ENCODE results near the gene ZDBF2. TPM values are rescaled to one million over a fixed set of nuclear protein-coding genes. Genes with fewer than 3 reads are reported as not detected.

Gene ZDBF2
- total RNA-seq, 5 donors from 2014 or later (not counting 1 experiment from before 2014, with no cell fraction given) = 13.5 to 21.3 (median 14.8) TPM

GRCh38 chr2:206324869-206325268 lies 50.4 kb downstream of the ZDBF2 start:
- Histone ChIP-seq H3K4me1 (ENCODE audit: control insufficient read depth in 1 of 2, extremely low read depth in 1 of 2, insufficient read depth in 2 of 2, low read length in 2 of 2) (no peaks in the 10 kb centered on the region), H3K4me3 (ENCODE audit: control insufficient read depth in 1 of 2, extremely low read depth in 1 of 2, low read length in 1 of 2) (no peak overlapping the region), H3K27me3 (replicated peaks in 1 of 2; ENCODE audit: control insufficient read depth in 2 of 2, extremely low read depth in 1 of 2, insufficient read depth in 2 of 2, low read length in 1 of 2) (no peaks in the 10 kb centered on the region), H3K36me3 (ENCODE audit: control insufficient read depth in 2 of 2, extremely low read depth in 1 of 2, insufficient read depth in 1 of 2, low read length in 1 of 2) (no peaks in the 10 kb centered on the region), H3K9me3 (no peaks in the 10 kb centered on the region), H3K27ac (ENCODE audit: low read length) (no peak overlapping the region)
- ChIA-PET CTCF (interaction anchor here in 1 of 2 donors (0.6 kb wide), 1 partner anchor 133 kb away, joined by 3 read pairs; no protein-coding TSS in a partner anchor), POLR2A (no interaction called here)
- Mint-ChIP-seq H3K27me3 (peaks cover 0 to 4% of the 10 kb centered on the region in 2 donors), H3K27ac (no peak overlapping the region), H3K36me3 (no peaks in the 10 kb centered on the region), H3K4me3 (no peak overlapping the region), H3K4me1 (no peaks in the 10 kb centered on the region), H3K9me3 (peaks cover 0 to 5% (median 4%) of the 10 kb centered on the region in 3 donors)
- DNase-seq (no peak), ATAC-seq (replicated peaks in 1 of 4) (no peak)
- 80% methylated on average over 2 of the region's 6 CpGs for WGBS (ENCODE audit: insufficient coverage)

DNA sequence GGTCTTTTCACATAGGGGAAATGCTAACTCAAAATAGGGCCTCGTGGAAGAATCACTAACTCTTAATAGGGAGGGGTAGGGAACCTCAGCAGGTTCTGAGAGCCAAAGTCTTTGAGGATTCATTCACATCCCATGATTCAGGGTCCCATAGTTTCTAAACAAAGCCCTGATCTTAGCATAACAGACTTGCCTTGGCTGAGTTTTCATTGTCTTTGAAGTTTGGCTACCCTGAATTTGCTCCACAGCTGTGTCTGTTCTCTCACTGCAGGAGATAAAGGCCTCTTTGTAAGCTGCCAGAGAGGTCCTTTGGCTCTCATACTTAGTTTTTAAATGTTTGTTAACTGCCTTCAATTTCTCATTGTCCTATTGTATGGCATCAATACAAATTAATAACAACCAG lies 54.5 kb downstream of the ZDBF2 start:
- CTCF ChIA-PET = no interaction called here
- H3K9me3 ChIP-seq = no peaks in the 10 kb centered on the region
- Mint-ChIP-seq H3K27me3 (peaks cover 0 to 8% of the 10 kb centered on the region in 2 donors), H3K4me1 (no peaks in the 10 kb centered on the region), H3K36me3 (no peaks in the 10 kb centered on the region), H3K27ac (no peak overlapping the region), H3K4me3 (no peak overlapping the region), H3K9me3 (no peaks in the 10 kb centered on the region)
- H3K36me3 ChIP-seq (ENCODE audit: control insufficient read depth in 2 of 2, extremely low read depth in 1 of 2, insufficient read depth in 1 of 2, low read length in 1 of 2) = no peaks in the 10 kb centered on the region
- no peak for DNase-seq
- ATAC-seq (replicated peaks in 1 of 4) = no peak
- WGBS (ENCODE audit: insufficient coverage) = no CpG with 5 or more reads among the region's 1 CpG
- POLR2A ChIA-PET = no interaction called here
- no peaks in the 10 kb centered on the region for H3K4me1 ChIP-seq (ENCODE audit: control insufficient read depth in 1 of 2, extremely low read depth in 1 of 2, insufficient read depth in 2 of 2, low read length in 2 of 2)
- no peak overlapping the region for H3K4me3 ChIP-seq (ENCODE audit: control insufficient read depth in 1 of 2, extremely low read depth in 1 of 2, low read length in 1 of 2)
- no peak overlapping the region for H3K27ac ChIP-seq (ENCODE audit: low read length)
- H3K27me3 ChIP-seq (replicated peaks in 1 of 2; ENCODE audit: control insufficient read depth in 2 of 2, extremely low read depth in 1 of 2, insufficient read depth in 2 of 2, low read length in 1 of 2) = no peaks in the 10 kb centered on the region

DNA sequence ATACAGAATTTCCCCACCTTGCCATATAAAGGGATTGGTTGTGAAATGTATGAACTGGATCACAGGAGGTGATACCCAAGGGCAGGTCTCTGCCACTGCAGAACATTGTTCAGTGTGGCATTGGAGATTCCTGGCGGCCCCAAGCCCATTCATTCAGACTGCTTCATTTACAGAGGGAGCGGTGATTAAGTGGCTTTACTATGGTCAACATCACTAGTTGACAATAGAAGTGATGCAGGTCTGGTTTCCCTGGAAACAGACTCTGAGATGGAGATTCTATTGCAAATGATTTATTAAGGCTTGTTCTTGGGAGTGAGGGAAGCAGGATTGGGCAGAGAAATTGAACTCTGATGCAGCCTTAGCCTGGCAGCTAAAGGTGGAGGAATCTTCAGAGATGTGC lies 62.4 kb downstream of the ZDBF2 start:
- H3K27ac ChIP-seq (ENCODE audit: low read length) = no peak overlapping the region
- POLR2A ChIA-PET = no interaction called here
- H3K9me3 Mint-ChIP-seq = no peaks in the 10 kb centered on the region
- no peaks in the 10 kb centered on the region for H3K27me3 Mint-ChIP-seq
- no peaks in the 10 kb centered on the region for H3K4me1 Mint-ChIP-seq
- DNase-seq = no peak
- H3K27ac Mint-ChIP-seq = no peak overlapping the region
- no peaks in the 10 kb centered on the region for H3K27me3 ChIP-seq (replicated peaks in 1 of 2; ENCODE audit: control insufficient read depth in 2 of 2, extremely low read depth in 1 of 2, insufficient read depth in 2 of 2, low read length in 1 of 2)
- H3K9me3 ChIP-seq = no peaks in the 10 kb centered on the region
- CTCF ChIA-PET = no interaction called here
- no peak for ATAC-seq (replicated peaks in 1 of 4)
- H3K4me3 ChIP-seq (ENCODE audit: control insufficient read depth in 1 of 2, extremely low read depth in 1 of 2, low read length in 1 of 2) = no peak overlapping the region
- H3K36me3 ChIP-seq (ENCODE audit: control insufficient read depth in 2 of 2, extremely low read depth in 1 of 2, insufficient read depth in 1 of 2, low read length in 1 of 2) = no peaks in the 10 kb centered on the region
- WGBS (ENCODE audit: insufficient coverage) = 100% methylated on average over 2 of the region's 2 CpGs
- H3K4me1 ChIP-seq (ENCODE audit: control insufficient read depth in 1 of 2, extremely low read depth in 1 of 2, insufficient read depth in 2 of 2, low read length in 2 of 2) = no peaks in the 10 kb centered on the region
- H3K36me3 Mint-ChIP-seq = no peaks in the 10 kb centered on the region
- no peak overlapping the region for H3K4me3 Mint-ChIP-seq

- H3K27ac Mint-ChIP-seq = no peak overlapping the region
- H3K27ac ChIP-seq (ENCODE audit: low read length) = no peak overlapping the region
- ChIA-PET POLR2A (no interaction called here), CTCF (no interaction called here)
- no peaks in the 10 kb centered on the region for H3K36me3 ChIP-seq (ENCODE audit: control insufficient read depth in 2 of 2, extremely low read depth in 1 of 2, insufficient read depth in 1 of 2, low read length in 1 of 2)
- peaks cover 0 to 1% of the 10 kb centered on the region in 2 donors for H3K27me3 Mint-ChIP-seq
- H3K9me3 ChIP-seq = no peaks in the 10 kb centered on the region
- H3K4me1 ChIP-seq (ENCODE audit: control insufficient read depth in 1 of 2, extremely low read depth in 1 of 2, insufficient read depth in 2 of 2, low read length in 2 of 2) = no peaks in the 10 kb centered on the region
- DNase-seq (no peak), ATAC-seq (replicated peaks in 1 of 4) (no peak)
- no CpG with 5 or more reads among the region's 1 CpG for WGBS (ENCODE audit: insufficient coverage)
- no peaks in the 10 kb centered on the region for H3K27me3 ChIP-seq (replicated peaks in 1 of 2; ENCODE audit: control insufficient read depth in 2 of 2, extremely low read depth in 1 of 2, insufficient read depth in 2 of 2, low read length in 1 of 2)
- no peaks in the 10 kb centered on the region for H3K4me1 Mint-ChIP-seq
- H3K4me3 ChIP-seq (ENCODE audit: control insufficient read depth in 1 of 2, extremely low read depth in 1 of 2, low read length in 1 of 2) = no peak overlapping the region
- no peak overlapping the region for H3K4me3 Mint-ChIP-seq
- H3K9me3 Mint-ChIP-seq = no peaks in the 10 kb centered on the region
- H3K36me3 Mint-ChIP-seq = no peaks in the 10 kb centered on the region
Measured at GRCh38 chr2:206337956-206338355, 63.5 kb downstream of the ZDBF2 start.

DNA sequence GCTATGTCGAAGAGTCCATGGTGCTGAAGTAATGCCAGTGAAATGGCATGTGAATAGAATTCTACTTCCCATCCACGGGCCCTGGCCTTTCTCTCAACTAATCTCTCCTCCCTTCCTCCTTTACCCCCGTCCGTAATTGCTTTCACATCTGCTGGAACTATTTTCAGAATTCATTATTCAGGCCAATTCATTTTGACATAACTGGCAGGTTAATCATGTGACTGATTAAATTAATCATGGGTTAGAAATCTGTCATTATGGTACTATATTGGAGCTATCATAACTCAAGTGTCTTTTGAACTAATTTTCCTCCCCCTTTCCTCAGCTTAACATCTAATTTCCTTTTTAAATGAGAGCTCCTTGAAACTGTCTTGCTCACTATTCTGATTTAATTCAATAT lies 66.9 kb downstream of the ZDBF2 start:
- H3K36me3 ChIP-seq (ENCODE audit: control insufficient read depth in 2 of 2, extremely low read depth in 1 of 2, insufficient read depth in 1 of 2, low read length in 1 of 2) = no peaks in the 10 kb centered on the region
- Mint-ChIP-seq H3K4me1 (no peaks in the 10 kb centered on the region), H3K27me3 (peaks cover 5 to 6% of the 10 kb centered on the region in 2 donors), H3K27ac (no peak overlapping the region), H3K9me3 (peaks cover 0 to 8% (median 5%) of the 10 kb centered on the region in 3 donors), H3K4me3 (no peak overlapping the region), H3K36me3 (no peaks in the 10 kb centered on the region)
- no peak for DNase-seq
- ATAC-seq (replicated peaks in 1 of 4) = no peak
- no peaks in the 10 kb centered on the region for H3K9me3 ChIP-seq
- ChIA-PET POLR2A (no interaction called here), CTCF (no interaction called here)
- no peaks in the 10 kb centered on the region for H3K4me1 ChIP-seq (ENCODE audit: control insufficient read depth in 1 of 2, extremely low read depth in 1 of 2, insufficient read depth in 2 of 2, low read length in 2 of 2)
- H3K27ac ChIP-seq (ENCODE audit: low read length) = no peak overlapping the region
- 93% methylated on average over 3 of the region's 4 CpGs for WGBS (ENCODE audit: insufficient coverage)
- no peaks in the 10 kb centered on the region for H3K27me3 ChIP-seq (replicated peaks in 1 of 2; ENCODE audit: control insufficient read depth in 2 of 2, extremely low read depth in 1 of 2, insufficient read depth in 2 of 2, low read length in 1 of 2)
- no peak overlapping the region for H3K4me3 ChIP-seq (ENCODE audit: control insufficient read depth in 1 of 2, extremely low read depth in 1 of 2, low read length in 1 of 2)

DNA sequence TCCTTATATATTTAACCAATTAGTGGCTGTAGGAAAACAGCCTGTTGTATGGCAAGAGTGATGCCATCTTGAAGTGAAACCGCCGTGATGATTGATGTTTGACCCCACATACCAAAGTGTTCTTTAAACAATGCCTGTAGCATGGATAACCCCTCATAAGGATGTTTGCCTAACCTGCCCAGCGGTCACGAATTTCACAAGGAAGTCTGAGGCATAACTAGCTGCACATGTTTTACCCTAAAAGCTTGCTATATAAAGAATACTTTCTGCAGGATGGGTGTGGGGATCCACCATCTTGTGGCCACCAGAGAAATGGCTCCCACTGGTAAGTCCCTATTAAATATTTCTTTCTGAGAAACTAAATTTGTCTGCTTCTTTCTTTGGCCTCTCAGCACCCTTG lies 68.7 kb downstream of the ZDBF2 start:
- no CpG with 5 or more reads among the region's 4 CpGs for WGBS (ENCODE audit: insufficient coverage)
- ATAC-seq (replicated peaks in 1 of 4) = no peak
- no peaks in the 10 kb centered on the region for H3K36me3 Mint-ChIP-seq
- H3K4me1 Mint-ChIP-seq = no peaks in the 10 kb centered on the region
- H3K4me3 Mint-ChIP-seq = no peak overlapping the region
- H3K4me1 ChIP-seq (ENCODE audit: control insufficient read depth in 1 of 2, extremely low read depth in 1 of 2, insufficient read depth in 2 of 2, low read length in 2 of 2) = no peaks in the 10 kb centered on the region
- peaks cover 0 to 8% (median 5%) of the 10 kb centered on the region in 3 donors for H3K9me3 Mint-ChIP-seq
- POLR2A ChIA-PET = no interaction called here
- H3K9me3 ChIP-seq = no peaks in the 10 kb centered on the region
- CTCF ChIA-PET = no interaction called here
- H3K36me3 ChIP-seq (ENCODE audit: control insufficient read depth in 2 of 2, extremely low read depth in 1 of 2, insufficient read depth in 1 of 2, low read length in 1 of 2) = no peaks in the 10 kb centered on the region
- H3K27ac ChIP-seq (ENCODE audit: low read length) = no peak overlapping the region
- H3K27me3 ChIP-seq (replicated peaks in 1 of 2; ENCODE audit: control insufficient read depth in 2 of 2, extremely low read depth in 1 of 2, insufficient read depth in 2 of 2, low read length in 1 of 2) = no peaks in the 10 kb centered on the region
- no peak overlapping the region for H3K4me3 ChIP-seq (ENCODE audit: control insufficient read depth in 1 of 2, extremely low read depth in 1 of 2, low read length in 1 of 2)
- DNase-seq = no peak
- H3K27ac Mint-ChIP-seq = no peak overlapping the region
- peaks cover 5 to 6% of the 10 kb centered on the region in 2 donors for H3K27me3 Mint-ChIP-seq

- Mint-ChIP-seq H3K36me3 (no peaks in the 10 kb centered on the region), H3K27me3 (peaks cover 5 to 6% of the 10 kb centered on the region in 2 donors), H3K4me3 (no peak overlapping the region), H3K4me1 (no peaks in the 10 kb centered on the region), H3K27ac (no peak overlapping the region), H3K9me3 (peaks cover 0 to 8% (median 5%) of the 10 kb centered on the region in 3 donors)
- WGBS (ENCODE audit: insufficient coverage) = no CpG with 5 or more reads among the region's 1 CpG
- POLR2A ChIA-PET = no interaction called here
- H3K4me1 ChIP-seq (ENCODE audit: control insufficient read depth in 1 of 2, extremely low read depth in 1 of 2, insufficient read depth in 2 of 2, low read length in 2 of 2) = no peaks in the 10 kb centered on the region
- H3K27ac ChIP-seq (ENCODE audit: low read length) = no peak overlapping the region
- no peaks in the 10 kb centered on the region for H3K36me3 ChIP-seq (ENCODE audit: control insufficient read depth in 2 of 2, extremely low read depth in 1 of 2, insufficient read depth in 1 of 2, low read length in 1 of 2)
- no peaks in the 10 kb centered on the region for H3K9me3 ChIP-seq
- CTCF ChIA-PET = no interaction called here
- peaks cover 0 to under 1% of the 10 kb centered on the region in 2 experiments for H3K27me3 ChIP-seq (replicated peaks in 1 of 2; ENCODE audit: control insufficient read depth in 2 of 2, extremely low read depth in 1 of 2, insufficient read depth in 2 of 2, low read length in 1 of 2)
- DNase-seq (no peak), ATAC-seq (replicated peaks in 1 of 4) (no peak)
- no peak overlapping the region for H3K4me3 ChIP-seq (ENCODE audit: control insufficient read depth in 1 of 2, extremely low read depth in 1 of 2, low read length in 1 of 2)
Measured at GRCh38 chr2:206343816-206344215, 69.4 kb downstream of the ZDBF2 start.
